DMS79 treated with DMSO at 0.1 percent for 48 hours (cell line): ENCODE data around the gene WDR20.
A peak's percentile ranks its signal among the peaks of the same experiment; 100 is the strongest.
"Not testable (repeated sequence)": the region's sequence is repeated elsewhere in the genome, so short reads cannot be mapped to it uniquely, and the experiment has no call there.

ENCODE experiments used
- DNase-seq: peaks from one replicate; lab custom pipeline; 2025; lab: John Stamatoyannopoulos, UW

WDR20 gene

DNA sequence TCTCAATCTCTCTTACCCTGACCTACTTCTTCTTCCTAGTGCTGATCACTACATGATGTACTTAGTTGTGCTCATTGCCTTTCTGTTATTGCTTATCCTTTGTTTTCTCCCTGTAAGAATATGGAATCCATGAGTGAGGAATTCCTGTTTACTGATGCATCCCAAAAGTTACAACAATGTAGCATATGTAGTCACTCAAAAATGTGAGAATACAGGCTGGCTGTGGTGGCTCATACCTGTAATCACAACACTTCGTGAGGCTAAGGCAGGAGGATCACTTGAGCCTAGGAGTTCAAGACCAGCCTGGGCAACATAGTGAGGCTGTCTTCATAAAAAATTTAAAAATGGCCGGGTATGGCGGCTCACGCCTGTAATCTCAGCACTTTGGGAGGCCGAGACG, 8.0 kb upstream of the WDR20 start:
- DNase-seq, result no peak

DNA sequence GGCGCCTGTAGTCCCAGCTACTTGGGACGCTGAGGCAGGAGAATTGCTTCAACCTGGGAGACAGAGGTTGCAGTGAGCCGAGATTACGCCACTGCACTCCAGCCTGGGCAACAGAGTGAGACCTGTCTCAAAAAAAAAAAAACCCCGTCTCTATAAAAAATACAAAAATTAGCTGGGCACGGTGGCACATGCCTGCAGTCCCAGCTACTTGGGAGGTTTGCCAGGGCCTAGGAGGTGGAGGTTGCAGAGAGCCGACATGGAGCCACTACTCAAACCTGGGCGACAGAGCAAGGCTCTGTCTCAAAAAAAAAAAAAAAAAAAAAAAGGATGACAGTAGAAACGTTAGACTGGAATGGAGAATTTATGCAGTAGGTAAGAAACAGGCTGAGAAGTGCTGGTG, 5.7 kb upstream of the WDR20 start:
- not testable (repeated sequence) for DNase-seq

DNA sequence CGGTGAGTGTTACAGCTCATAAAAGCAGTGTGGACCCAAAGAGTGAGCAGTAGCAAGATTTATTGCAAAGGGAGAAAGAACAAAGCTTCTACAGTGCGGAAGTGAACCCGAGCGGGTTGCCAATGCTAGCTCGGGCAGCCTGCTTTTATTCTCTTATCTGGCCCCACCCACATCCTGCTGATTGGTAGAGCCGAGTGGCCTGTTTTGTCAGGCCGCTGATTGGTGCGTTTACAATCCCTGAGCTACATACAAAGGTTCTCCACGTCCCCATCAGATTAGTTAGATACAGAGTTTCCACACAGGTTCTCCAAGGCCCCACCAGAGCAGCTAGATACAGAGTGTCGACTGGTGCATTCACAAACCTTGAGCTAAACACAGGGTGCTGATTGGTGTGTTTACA, 5.0 kb upstream of the WDR20 start:
- DNase-seq, result not testable (repeated sequence)

DNA sequence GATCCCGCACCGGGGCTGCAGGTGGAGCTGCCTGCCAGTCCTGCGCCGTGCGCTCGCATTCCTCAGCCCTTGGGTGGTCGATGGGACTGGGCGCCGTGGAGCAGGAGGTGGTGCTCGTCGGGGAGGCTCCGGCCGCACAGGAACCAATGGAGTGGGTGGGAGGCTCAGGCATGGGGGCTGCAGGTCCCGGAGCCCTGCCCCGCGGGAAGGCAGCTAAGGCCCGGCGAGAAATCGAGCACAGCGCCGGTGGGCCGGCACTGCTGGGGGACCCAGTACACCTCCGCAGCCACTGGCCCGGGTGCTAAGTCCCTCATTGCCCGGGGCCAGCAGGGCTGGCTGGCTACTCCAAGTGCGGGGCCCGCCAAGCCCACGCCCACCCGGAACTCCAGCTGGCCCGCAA, 4.2 kb upstream of the WDR20 start:
- DNase-seq, result not testable (repeated sequence)

DNA sequence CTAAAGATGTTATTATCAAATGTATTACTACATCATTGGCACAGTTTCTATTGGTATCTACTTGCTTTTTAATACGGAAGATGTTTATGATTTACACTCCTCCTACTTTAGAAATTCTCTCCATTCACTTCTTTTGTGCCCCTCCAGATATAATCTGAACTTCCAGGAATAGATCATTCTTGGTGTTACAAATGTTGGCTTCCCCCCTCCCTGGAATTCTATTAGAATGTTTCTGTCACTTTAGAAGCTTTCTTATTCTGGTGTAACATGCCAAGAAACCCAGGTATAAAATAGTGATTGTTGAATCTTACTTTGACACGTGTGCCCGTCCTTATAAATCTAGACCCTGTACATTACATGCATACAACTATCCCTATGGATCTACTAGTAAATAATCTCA, 1.2 kb upstream of the WDR20 start:
- no peak for DNase-seq

DNA sequence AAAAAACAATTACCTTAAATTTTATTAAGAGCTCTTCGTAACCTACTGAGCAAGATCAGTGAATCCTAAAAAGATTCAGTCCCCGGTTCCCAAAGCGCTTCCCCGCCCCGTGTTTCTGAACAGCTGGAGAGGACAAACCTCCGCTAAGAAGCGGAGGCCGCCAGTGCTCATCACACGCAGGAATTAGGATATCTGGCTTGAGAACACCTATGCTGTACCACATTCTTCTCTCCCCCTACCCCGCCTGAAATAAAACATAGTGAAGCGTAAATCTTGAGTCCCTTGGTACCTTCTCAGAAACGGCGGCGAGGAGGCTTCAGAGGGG, 774 bp upstream of the WDR20 start:
- DNase-seq, result no peak

DNA sequence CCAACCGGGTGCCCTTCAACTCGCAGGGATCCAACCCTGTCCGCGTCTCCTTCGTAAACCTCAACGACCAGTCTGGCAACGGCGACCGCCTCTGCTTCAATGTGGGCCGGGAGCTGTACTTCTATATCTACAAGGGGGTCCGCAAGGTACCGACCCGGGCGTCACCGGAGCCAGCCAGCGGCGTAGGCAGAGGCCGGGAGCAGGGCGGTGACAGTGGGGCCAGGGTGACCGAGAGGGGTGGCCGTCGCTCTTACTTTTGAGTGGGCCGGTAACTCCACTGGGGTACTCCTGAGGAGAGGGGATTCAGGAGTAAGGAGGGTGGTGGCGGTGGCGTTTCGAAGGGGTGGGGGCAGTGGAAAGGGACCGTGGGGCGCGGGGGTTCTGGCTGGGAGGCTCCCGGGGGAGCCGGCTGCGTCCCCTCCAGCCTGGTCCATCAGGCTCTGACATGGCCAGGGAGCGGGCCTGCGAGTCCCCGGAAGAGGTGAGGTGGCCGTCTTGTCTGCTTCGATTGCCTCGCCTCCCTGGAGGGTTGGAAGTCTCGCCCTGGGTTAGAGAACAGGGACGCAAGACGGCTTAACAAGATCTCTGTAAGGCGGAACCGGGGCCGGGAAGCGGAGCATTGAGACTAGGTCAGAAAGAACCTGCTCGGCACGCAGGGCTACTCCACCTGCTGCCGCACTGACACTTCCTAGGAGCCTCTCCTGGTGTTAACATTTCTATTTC, 491 bp downstream of the WDR20 start:
- DNase-seq, result peak; percentile 36

DNA sequence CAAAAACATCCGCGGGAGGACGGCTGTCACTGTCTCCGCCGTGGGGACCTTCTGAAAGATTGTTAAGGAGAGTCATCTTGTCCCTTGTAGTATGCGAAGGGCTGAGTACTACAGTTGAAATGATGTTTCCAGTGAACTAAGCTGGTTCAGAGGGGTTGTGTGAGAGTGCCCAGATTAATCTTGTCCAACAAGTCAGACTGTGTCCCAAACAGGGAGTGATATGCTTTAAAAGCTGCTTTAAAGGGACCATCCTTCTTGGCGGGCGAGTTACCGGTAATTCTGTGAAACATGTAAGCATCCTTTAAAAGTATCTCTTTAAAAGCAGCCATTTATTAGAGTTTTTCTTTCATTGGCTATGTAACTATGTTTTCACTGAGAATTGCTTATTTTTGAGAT, 1.1 kb downstream of the WDR20 start:
- no peak for DNase-seq

DNA sequence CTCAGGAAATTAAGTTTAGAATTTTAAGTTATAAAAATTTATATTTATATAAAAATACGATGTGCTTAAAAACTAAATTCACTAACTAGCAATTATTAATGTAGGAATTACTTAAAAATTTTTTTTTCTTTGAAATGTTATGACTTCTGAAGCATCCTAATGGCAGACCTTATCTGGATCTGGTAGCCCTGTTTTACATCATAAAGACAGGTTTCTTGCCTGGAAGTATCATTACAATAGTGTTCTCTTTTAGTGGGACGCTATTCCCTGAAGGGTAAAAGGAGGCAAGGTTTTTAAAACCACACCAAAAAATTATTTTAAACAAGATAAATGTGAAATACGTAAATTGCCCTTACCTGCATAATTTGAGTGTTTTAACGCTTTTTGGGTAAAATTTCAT, 2.1 kb downstream of the WDR20 start:
- no peak for DNase-seq

DNA sequence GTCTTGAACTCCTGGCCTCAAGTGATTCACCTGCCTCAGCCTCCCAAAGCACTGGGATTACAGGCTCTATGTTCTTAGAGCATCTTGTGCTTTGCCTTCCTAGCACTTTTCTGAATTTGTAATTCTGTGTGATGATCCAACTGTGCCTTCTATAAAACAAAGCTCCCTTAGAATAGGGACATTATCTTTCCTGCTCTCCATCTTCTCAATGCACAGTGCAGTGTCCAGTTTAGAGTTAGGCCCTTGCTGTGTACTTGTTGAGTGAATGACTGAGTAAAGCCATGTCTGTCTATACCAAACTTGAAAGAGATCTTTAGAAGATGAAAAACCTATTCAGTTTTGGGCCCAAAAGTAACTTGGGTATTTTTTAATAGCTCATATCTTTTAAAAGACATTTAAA, 5.2 kb downstream of the WDR20 start:
- no peak for DNase-seq

DNA sequence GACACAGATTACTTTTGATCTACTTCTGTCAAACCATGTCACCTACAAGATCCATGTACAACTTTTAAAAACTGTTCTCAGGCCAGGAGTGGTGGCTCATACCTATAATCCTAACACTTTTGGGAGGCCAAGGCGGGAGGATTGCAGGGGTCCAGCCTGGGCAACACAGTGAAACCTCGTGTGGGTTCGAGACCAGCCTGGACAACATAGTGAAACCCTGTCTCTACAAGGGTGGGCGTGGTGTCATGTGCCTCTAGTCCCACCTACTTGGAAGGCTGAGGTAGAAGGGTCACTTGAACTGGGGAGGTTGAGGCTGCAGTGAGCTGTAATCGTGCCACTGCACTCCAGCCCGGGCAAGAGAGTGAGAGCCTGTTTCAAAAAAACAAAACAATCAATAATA, 5.7 kb downstream of the WDR20 start:
- no peak for DNase-seq

DNA sequence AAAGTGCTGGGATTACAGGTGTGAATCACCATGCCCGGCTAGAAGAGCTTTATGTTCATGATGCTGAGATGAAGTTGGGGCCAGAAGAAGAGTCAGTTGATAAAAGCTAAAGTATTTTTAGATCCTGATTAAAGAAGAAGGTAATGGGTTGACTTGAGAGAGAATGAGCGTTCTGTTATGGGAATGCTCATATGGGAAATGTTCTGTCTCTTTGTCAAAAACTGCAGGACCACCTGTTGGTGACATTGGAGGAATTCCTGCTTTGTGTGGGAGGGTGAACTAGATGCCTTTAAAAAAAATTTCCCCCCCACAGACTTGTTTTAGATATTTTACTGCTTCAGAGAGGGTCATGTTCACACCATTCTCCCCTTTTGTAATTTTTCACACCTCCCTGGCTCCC, 6.7 kb downstream of the WDR20 start:
- DNase-seq, result no peak

DNA sequence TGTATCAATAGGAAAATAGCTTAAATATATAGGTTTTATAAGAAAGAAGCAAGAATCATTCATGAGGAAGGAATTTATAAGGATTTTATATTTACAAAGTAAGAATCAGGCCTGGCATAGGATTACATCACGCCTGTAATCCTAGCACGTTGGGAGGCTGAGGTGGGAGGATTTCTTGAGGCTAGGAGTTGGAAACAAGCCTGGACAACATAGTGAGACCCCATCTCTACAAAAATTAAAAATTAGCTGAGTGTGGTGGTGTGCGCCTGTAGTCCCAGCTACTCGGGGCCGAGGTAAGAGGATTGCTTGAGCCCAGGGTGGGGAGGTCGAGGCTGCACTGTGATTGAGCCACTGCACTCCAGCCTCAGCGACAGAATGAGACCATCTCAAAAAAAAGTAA, 10.4 kb downstream of the WDR20 start:
- DNase-seq, result no peak

DNA sequence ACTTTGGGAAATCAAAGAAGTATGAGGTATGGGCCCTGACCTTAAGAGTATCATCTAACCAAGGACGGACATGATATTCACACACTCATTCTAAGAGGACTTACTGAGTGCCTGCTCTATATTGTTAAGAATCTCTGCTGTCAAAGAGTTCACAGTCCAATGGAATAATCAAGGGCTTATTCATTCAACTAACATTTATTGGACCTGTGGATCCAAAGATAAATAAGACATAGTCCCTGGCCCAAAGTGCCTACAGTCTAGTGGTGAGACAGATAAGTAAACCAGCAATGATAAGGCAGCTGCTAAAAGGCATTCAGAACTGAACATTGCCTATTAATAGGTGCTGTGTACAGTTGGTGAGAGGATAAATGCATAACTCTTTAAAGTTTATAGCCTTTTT, 11.0 kb downstream of the WDR20 start:
- no peak for DNase-seq

DNA sequence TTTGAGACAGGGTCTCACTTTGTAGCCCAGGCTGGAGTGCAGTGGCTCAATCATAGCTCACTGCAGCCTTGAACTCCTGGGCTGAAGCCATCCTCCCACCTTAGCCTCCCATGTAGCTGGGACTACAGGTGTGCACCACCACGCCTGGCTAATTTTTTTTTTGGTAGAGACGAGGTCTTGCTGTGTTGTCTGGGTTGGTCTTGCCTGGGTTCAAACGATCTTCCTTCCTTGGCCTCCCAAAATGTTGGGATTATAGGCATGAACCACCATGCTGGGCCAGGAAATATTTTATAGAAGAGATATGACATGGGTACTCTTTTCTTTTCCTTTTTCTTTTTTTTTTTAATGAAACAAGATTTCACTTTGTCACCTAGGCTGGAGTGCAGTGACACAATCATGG, 11.7 kb downstream of the WDR20 start:
- DNase-seq, result not testable (repeated sequence)

DNA sequence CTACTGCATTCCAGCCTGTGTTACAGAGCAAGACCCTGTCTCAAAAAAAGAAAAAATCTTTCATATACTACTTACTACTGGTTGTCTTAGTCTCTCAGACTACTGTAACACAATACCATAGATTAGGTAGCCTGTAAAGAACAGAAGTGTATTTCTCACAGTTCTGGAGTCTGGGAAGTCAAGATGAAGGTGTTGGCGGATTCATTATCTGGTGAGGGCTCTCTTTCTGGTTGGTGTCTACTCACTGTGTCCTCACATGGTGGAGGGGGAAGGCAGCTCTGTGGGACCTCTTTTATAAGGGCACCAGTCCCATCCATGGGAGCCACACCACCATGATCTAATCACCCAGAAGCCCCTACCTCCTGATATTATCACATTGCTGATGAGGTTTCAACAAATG, 14.4 kb downstream of the WDR20 start:
- DNase-seq, result no peak

DNA sequence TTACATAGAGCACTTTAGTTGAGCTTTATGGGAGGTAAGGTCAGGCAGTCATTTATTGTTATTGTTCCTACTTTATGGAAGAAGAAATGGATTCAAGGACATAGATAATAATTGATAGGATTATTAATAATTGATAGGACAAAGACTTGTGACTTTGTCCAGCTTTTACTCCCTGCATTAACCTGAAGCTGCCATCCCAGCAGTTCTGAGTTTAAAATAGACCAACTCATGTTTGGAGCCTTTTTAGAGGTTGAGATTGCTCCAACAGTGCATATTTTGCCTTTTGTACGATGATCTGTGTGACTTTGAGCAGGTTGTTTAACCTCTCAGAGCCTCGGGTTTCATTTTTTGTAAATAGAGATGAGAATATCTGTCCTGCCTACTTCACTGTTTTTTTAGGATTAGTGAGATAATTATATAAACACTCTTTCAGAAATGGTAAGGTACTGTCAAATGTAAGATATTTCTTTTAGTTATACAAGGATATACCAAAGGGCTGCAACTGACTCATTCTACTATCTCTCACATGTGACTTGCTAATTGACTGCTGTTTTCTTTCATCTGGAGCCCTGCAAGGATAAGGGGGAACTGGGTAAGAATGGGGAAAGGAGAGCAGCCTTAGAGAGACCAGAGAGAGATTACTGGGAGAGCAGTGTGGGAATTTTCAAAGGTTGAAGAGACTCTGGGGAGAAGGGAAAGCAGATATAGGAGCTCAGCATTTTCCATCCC, 15.3 kb downstream of the WDR20 start:
- DNase-seq, result no peak

DNA sequence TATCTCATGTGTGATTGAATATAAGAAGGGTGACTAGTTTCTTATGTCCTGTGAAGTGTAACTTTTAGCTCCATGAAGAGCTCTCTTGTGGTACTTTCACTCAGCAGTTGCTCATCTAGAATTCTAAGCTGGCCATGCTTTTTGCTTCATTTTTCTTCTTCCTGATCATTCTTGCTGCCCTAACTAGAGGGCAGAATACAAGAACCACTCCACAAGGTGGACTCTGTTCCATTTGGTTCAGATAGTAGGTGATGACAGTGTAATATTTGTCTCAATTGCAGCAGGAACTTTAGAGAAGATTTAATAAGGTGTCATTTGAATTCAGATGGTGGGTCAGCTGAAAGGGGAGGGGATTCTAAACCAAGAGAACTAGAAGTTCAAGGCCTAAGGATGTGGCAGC, 17.6 kb downstream of the WDR20 start:
- no peak for DNase-seq

DNA sequence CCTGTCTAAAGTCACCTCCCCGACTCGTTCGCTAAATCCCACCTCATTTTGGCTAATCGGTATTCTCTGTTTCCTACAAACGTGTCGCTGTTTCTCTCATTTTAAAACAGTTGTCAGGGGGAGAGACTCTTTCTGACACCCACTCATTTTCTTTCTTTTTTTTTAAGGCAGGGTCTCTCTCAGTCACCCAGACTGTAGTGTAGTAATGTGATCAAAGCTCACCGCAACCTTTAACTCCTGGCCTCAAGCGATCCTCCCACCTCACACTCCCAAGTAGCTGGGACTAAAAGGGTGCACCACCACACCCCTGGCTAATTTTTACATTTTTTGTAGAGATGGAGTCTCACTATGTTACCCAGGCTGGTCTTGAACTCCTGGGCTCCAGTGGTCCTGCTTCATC, 19.1 kb downstream of the WDR20 start:
- no peak for DNase-seq

DNA sequence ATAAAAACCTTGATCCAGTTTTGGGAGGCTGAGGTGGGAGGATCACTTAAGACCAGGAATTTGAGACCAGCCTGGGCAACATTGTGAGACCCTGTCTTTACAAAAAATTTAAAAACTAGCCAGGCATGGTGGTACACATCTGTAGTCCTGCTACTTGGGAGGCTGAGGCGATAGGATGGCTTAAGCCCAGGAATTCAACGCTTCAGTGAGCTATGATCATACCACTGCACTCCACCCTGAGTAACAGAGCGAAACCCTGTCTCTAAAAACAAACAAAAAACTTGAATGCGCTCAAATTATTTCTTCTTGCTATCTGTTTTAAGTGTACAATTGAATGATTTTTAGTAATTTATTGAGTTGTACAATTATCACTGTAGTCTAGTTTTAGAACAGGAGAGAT, 20.1 kb downstream of the WDR20 start:
- no peak for DNase-seq

DNA sequence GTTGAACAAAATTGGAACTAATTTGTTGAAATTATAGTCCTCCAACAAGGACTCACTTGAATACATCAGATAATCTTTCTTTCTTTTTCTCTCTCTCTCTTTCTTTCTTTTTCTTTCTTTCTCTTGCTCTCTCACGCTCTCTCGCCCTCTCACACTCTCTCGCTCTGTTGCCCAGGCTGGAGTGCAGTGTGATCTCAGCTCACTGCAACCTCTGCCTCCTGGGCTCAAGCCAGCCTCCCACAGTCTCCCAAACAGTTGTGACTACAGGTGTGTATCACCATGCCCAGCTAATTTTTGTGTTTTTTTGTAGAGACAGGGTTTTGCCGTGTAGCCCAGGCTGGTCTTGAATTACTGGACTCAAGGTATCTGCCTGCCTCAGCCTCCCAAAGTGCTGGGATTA, 22.8 kb downstream of the WDR20 start:
- no peak for DNase-seq

DNA sequence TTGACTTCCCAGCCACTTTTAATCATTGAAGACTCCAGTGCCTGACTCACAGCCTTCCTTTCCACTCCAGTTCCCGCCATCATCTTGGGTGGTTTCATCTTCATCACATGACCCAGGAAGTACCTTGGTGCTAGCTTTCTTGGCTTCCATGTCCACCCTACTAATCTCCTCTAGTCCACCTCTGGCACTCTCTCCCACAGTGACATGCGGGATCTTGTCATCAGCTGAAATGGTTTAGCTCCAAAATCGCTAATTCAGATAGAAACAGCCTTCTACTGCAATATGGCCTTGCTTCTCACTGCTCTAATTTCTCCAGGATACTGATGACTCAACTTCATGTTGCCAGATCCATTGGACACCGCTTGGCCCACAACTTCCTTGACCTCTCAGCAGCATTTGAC, 24.5 kb downstream of the WDR20 start:
- no peak for DNase-seq

DNA sequence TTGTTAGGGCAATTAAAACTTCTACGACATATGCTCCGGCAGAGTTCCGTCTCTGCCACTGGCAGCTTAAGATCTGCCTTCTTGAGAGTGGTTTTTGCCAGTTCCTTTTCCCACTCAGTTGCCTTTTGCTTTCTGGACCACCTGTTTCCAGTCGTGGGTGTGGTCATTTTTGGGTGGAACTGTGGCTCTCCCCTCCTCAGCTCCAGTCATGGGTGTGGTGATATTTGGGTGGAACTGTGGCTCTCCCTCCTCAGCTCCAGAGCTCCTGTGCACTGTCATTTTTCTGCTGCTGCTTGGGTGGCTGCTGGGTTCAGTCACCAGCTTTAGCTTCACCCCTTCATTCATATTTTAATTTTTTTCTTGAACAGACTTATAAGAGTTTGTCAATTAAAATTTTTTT, 25.3 kb downstream of the WDR20 start:
- no peak for DNase-seq

DNA sequence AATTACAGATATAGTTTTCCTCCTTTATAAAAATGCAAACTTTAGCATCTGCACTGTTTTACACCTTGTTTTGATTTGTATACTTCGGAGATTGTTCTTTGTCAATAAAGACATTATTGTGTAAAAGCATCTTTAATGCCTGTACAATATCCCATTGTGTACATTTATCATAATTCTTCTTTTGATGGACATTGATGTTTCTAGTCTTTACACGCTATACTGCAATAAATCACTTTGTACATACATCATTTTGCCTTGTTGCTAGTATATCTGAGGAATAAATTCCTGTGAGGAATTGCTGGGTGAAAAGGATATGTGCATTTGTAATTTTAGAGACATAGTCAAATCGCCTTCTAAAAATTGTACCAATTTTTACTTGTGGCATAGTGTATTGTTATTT, 30.4 kb downstream of the WDR20 start:
- DNase-seq, result no peak
